NCI-H2029 (cell line): ENCODE measurements around the gene PLSCR3.

ENCODE experiments used
- DNase-seq: peaks from one replicate; lab custom pipeline; 2025; lab: John Stamatoyannopoulos, UW

The PLSCR3 gene

GRCh38 chr17:7405350-7406234 is 11.3 kb upstream of the PLSCR3 start:
- no peak for DNase-seq

- DNase-seq, result no peak
These were observed 10.5 kb upstream of the PLSCR3 start for GRCh38 chr17:7404737-7405349.

- DNase-seq, result peak; percentile 89
These were observed 9.8 kb upstream of the PLSCR3 start, which contains the start of gene TMEM256 for GRCh38 chr17:7403977-7404736. Gene TMEM256, minus strand, starts transcription at chr17:7404097. Its CDS starts 13 bp downstream, at chr17:7404084.

- DNase-seq, result no peak
These were observed 9.3 kb upstream of the PLSCR3 start for GRCh38 chr17:7403727-7403976.

- DNase-seq, result no peak
These were observed 8.9 kb upstream of the PLSCR3 start for GRCh38 chr17:7403043-7403726.

- DNase-seq, result no peak
These were observed 4.3 kb upstream of the PLSCR3 start for GRCh38 chr17:7398612-7399011.

- DNase-seq, result no peak
These were observed 1.8 kb upstream of the PLSCR3 start for GRCh38 chr17:7396147-7396546.

- no peak for DNase-seq
These were observed 493 bp downstream of the PLSCR3 start for GRCh38 chr17:7393613-7394451.

GRCh38 chr17:7392696-7393612 is 1.4 kb downstream of the PLSCR3 start:
- DNase-seq, result no peak

GRCh38 chr17:7391307-7391706 is 3.0 kb downstream of the PLSCR3 start:
- no peak for DNase-seq

GRCh38 chr17:7389924-7390910 is 4.1 kb downstream of the PLSCR3 start:
- DNase-seq, result no peak

GRCh38 chr17:7388856-7389255 is 5.5 kb downstream of the PLSCR3 start:
- DNase-seq, result no peak

GRCh38 chr17:7384489-7385081 is 9.7 kb downstream of the PLSCR3 start:
- DNase-seq, result no peak

GRCh38 chr17:7383742-7384488 is 10.4 kb downstream of the PLSCR3 start:
- DNase-seq, result no peak

GRCh38 chr17:7383371-7383741 is 11.0 kb downstream of the PLSCR3 start:
- DNase-seq, result no peak

- no peak for DNase-seq
These were observed 11.4 kb downstream of the PLSCR3 start for GRCh38 chr17:7382901-7383300.

- no peak for DNase-seq
These were observed 13.3 kb downstream of the PLSCR3 start, which contains the start of gene TNK1 for GRCh38 chr17:7380855-7381683. Gene TNK1, plus strand, starts transcription at chr17:7381089. Its CDS starts 1,838 bp downstream, at chr17:7382927.
